Measurements from ENCODE around the gene CNTN1.

Gene CNTN1

GRCh38 chr12:40996091-40996490, 303.9 kb downstream of the CNTN1 start:
- TF ChIP-seq CTCF (IDR thresholded peaks at IDR 0.05; ENCODE audit: control insufficient read depth, extremely low read depth, insufficient read depth) = no peak

GRCh38 chr12:40999210-40999609, 307.0 kb downstream of the CNTN1 start:
- TF ChIP-seq CTCF (IDR thresholded peaks at IDR 0.05; ENCODE audit: control insufficient read depth, extremely low read depth, insufficient read depth) = no peak
- H3K4me3 ChIP-seq (ENCODE audit: low read depth, low read length) = no peak overlapping the region
- DNase-seq (ENCODE audit: low read depth) = no peak

More at GRCh38 chr12:40996091-40996490, 303.9 kb downstream of the CNTN1 start:
- no peak for DNase-seq (ENCODE audit: low read depth)
- no peak overlapping the region for H3K4me3 ChIP-seq (ENCODE audit: low read depth, low read length)

- H3K4me3 ChIP-seq (ENCODE audit: low read depth, low read length) = no peak overlapping the region
- no peak for DNase-seq (ENCODE audit: low read depth)
- no peak for TF ChIP-seq CTCF (IDR thresholded peaks at IDR 0.05; ENCODE audit: control insufficient read depth, extremely low read depth, insufficient read depth)
Measured at GRCh38 chr12:41008472-41008871, 316.2 kb downstream of the CNTN1 start.

- DNase-seq (ENCODE audit: low read depth) = no peak
Measured at GRCh38 chr12:41011939-41012338, 319.7 kb downstream of the CNTN1 start.

GRCh38 chr12:41013881-41014642, 321.8 kb downstream of the CNTN1 start:
- TF ChIP-seq CTCF (IDR thresholded peaks at IDR 0.05; ENCODE audit: control insufficient read depth, extremely low read depth, insufficient read depth) = no peak
- no peak for DNase-seq (ENCODE audit: low read depth)

More at GRCh38 chr12:41011939-41012338, 319.7 kb downstream of the CNTN1 start:
- peak; percentile 33 for TF ChIP-seq CTCF (IDR thresholded peaks at IDR 0.05; ENCODE audit: control insufficient read depth, extremely low read depth, insufficient read depth)
- no peak overlapping the region for H3K4me3 ChIP-seq (ENCODE audit: low read depth, low read length)

GRCh38 chr12:41014643-41015020, 322.4 kb downstream of the CNTN1 start:
- TF ChIP-seq CTCF (IDR thresholded peaks at IDR 0.05; ENCODE audit: control insufficient read depth, extremely low read depth, insufficient read depth) = no peak
- no peak for DNase-seq (ENCODE audit: low read depth)
- H3K4me3 ChIP-seq (ENCODE audit: low read depth, low read length) = no peak overlapping the region

More at GRCh38 chr12:41013881-41014642, 321.8 kb downstream of the CNTN1 start:
- H3K4me3 ChIP-seq (ENCODE audit: low read depth, low read length) = no peak overlapping the region

GRCh38 chr12:41018010-41018409, 325.8 kb downstream of the CNTN1 start:
- H3K4me3 ChIP-seq (ENCODE audit: low read depth, low read length) = no peak overlapping the region
- peak; percentile 89 for DNase-seq (ENCODE audit: low read depth)
- TF ChIP-seq CTCF (IDR thresholded peaks at IDR 0.05; ENCODE audit: control insufficient read depth, extremely low read depth, insufficient read depth) = no peak
